K562 (cell line): ENCODE data around the gene KRTAP5-5.

Source experiments
- BCLAF1 ChIP-seq, 2 experiments: fragments of 450-650 bp in 1 of 2; IDR thresholded peaks; 2 replicates each; pipeline ENCODE4 v1.6.1; 2011 to 2017; ENCODE audit warnings: low read depth in 2 of 2, antibody characterized with exemption in 1 of 2, borderline replicate concordance in 1 of 2, low read length in 1 of 2, mild to moderate bottlenecking in 1 of 2, mixed read lengths in 1 of 2; ENCODE audit not compliant: control insufficient read depth in 1 of 2
- CTCF ChIP-seq, 3 experiments: IDR thresholded peaks in 2 of 3; conservative IDR thresholded peaks in 1 of 3; 2 replicates each; pipeline ENCODE4 v1.5.1; 2011 to 2012; ENCODE audit warnings: low read length in 3 of 3, mild to moderate bottlenecking in 3 of 3, control low read depth in 2 of 3, improper control_type of control experiment in 1 of 3, inconsistent platforms in 1 of 3, low read depth in 1 of 3, mixed read lengths in 1 of 3, moderate library complexity in 1 of 3; ENCODE audit not compliant: insufficient read depth in 2 of 3
- ELF1 ChIP-seq: fragments of 200-800 bp; sonication (Bioruptor generic); IDR thresholded peaks from 2 replicates; pipeline ENCODE4 v1.6.1; 2016; ENCODE audit warnings: missing genetic modification characterization, missing compliant biosample characterization
- JUND ChIP-seq, 2 experiments: IDR thresholded peaks; 2 replicates in 1 of 2; 3 replicates in 1 of 2; pipeline ENCODE4 v1.6.1; 2011; ENCODE audit warnings: borderline replicate concordance in 2 of 2, low read depth in 2 of 2, low read length in 2 of 2, improper control_type of control experiment in 1 of 2, missing biosample characterization in 1 of 2, missing genetic modification characterization in 1 of 2, missing genetic modification reagents in 1 of 2
- MYC ChIP-seq, 2 experiments: fragments of 250-450 bp in 1 of 2; sonication (Bioruptor Pico) in 1 of 2; IDR thresholded peaks; 2 replicates each; pipeline versions ENCODE4 v1.5.1 to v1.6.1; 2012 to 2021; ENCODE audit warnings: low read depth in 2 of 2, borderline replicate concordance in 1 of 2, improper control_type of control experiment in 1 of 2, low read length in 1 of 2, mild to moderate bottlenecking in 1 of 2, moderate library complexity in 1 of 2
- PHB ChIP-seq: fragments of 250-450 bp; sonication (Bioruptor Pico); IDR thresholded peaks from 2 replicates; pipeline ENCODE4 v1.5.0; 2021
- POLR2AphosphoS5 ChIP-seq: IDR thresholded peaks from 2 replicates; pipeline ENCODE4 v1.6.1; 2011; ENCODE audit warnings: mild to moderate bottlenecking, low read depth, low read length, moderate library complexity; ENCODE audit not compliant: control insufficient read depth, insufficient read depth
- RFX5 ChIP-seq: IDR thresholded peaks from 2 replicates; pipeline ENCODE4 v1.6.1; 2011; ENCODE audit warnings: low read depth, mild to moderate bottlenecking, improper control_type of control experiment, low read length
- ZKSCAN1 ChIP-seq: fragments of 150-350 bp; IDR thresholded peaks from 2 replicates; pipeline ENCODE4 v1.6.1; 2016; ENCODE audit warnings: low read depth, low read length
- ZNF655 ChIP-seq: fragments of 250-450 bp; sonication (Bioruptor Pico); IDR thresholded peaks from 2 replicates; pipeline ENCODE4 v1.5.0; 2021
- ZNF830 ChIP-seq: fragments of 250-450 bp; sonication (Bioruptor Pico); IDR thresholded peaks from 2 replicates; pipeline ENCODE4 v1.5.0; 2021; ENCODE audit warnings: mild to moderate bottlenecking
- TF ChIP-seq, protein P1 (sequence below): fragments of 250-450 bp; sonication (Bioruptor Pico); IDR thresholded peaks from 2 replicates; pipeline ENCODE4 v1.5.0; 2020; ENCODE audit warnings: mild to moderate bottlenecking, borderline replicate concordance
- TF ChIP-seq, protein P2 (sequence below): sonication (generic); formaldehyde crosslinking; IDR thresholded peaks from 2 replicates; pipeline ENCODE4 v1.8.0; 2023; ENCODE audit warnings: mild to moderate bottlenecking, missing genetic modification reagents

DNA sequence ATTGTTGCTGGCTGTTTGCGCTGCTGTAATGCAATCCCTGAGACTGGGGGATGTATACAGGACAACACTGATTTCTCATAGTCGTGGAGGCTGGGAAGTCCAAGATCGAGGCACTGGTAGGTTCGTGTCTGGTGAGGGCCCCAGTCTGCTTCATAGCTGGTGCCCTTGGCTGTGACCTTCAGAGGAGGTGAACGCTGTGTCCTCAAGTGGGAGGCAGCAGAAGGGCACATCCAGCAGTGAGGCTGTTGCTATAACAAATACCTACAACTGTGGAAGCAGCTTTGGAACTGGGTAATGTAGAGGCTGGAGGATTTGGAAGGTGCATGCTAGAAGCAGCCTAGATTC lies 21.3 kb downstream of the KRTAP5-5 start:
- TF ChIP-seq, protein P1, sequence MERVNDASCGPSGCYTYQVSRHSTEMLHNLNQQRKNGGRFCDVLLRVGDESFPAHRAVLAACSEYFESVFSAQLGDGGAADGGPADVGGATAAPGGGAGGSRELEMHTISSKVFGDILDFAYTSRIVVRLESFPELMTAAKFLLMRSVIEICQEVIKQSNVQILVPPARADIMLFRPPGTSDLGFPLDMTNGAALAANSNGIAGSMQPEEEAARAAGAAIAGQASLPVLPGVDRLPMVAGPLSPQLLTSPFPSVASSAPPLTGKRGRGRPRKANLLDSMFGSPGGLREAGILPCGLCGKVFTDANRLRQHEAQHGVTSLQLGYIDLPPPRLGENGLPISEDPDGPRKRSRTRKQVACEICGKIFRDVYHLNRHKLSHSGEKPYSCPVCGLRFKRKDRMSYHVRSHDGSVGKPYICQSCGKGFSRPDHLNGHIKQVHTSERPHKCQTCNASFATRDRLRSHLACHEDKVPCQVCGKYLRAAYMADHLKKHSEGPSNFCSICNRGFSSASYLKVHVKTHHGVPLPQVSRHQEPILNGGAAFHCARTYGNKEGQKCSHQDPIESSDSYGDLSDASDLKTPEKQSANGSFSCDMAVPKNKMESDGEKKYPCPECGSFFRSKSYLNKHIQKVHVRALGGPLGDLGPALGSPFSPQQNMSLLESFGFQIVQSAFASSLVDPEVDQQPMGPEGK (CRISPR knock-in tag): no peak
- TF ChIP-seq, protein P2, sequence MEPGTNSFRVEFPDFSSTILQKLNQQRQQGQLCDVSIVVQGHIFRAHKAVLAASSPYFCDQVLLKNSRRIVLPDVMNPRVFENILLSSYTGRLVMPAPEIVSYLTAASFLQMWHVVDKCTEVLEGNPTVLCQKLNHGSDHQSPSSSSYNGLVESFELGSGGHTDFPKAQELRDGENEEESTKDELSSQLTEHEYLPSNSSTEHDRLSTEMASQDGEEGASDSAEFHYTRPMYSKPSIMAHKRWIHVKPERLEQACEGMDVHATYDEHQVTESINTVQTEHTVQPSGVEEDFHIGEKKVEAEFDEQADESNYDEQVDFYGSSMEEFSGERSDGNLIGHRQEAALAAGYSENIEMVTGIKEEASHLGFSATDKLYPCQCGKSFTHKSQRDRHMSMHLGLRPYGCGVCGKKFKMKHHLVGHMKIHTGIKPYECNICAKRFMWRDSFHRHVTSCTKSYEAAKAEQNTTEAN (CRISPR knock-in tag): no peak
- no peak for TF ChIP-seq MYC (IDR thresholded peaks at IDR 0.05; ENCODE audit: low read depth, low read length)
- no peak for TF ChIP-seq MYC (CRISPR knock-in tag; IDR thresholded peaks at IDR 0.05; ENCODE audit: borderline replicate concordance, low read depth)
- no peak for TF ChIP-seq ZNF655 (CRISPR knock-in tag)
- TF ChIP-seq CTCF (IDR thresholded peaks at IDR 0.05 in 2 of 3, conservative IDR thresholded peaks at IDR 0.05 in 1 of 3; ENCODE audit: insufficient read depth in 2 of 3, low read depth in 1 of 3, low read length in 3 of 3): no peak
- TF ChIP-seq RFX5: no peak
- TF ChIP-seq ELF1 (tag): no peak
- no peak for TF ChIP-seq ZNF830 (CRISPR knock-in tag)
- no peak for TF ChIP-seq POLR2AphosphoS5
- no peak for TF ChIP-seq PHB (CRISPR knock-in tag)
- TF ChIP-seq BCLAF1 (IDR thresholded peaks at IDR 0.05; ENCODE audit: borderline replicate concordance in 1 of 2, control insufficient read depth in 1 of 2, low read depth in 2 of 2, low read length in 1 of 2): no peak
- no peak for TF ChIP-seq JUND (IDR thresholded peaks at IDR 0.05; ENCODE audit: borderline replicate concordance, low read depth, low read length)
- TF ChIP-seq JUND (tag; IDR thresholded peaks at IDR 0.05; ENCODE audit: borderline replicate concordance, low read depth, low read length): no peak
- TF ChIP-seq ZKSCAN1: no peak
